ENCODE results near the gene DBX1. TPM values are rescaled to one million over a fixed set of nuclear protein-coding genes. Genes with fewer than 3 reads are reported as not detected.

The DBX1 gene
- total RNA-seq: not detected in 2 replicates

GRCh38 chr11:20160425-20161229 lies at the start of gene DBX1:
TSS of gene DBX1 (minus strand) at chr11:20160475. CDS start at chr11:20160324, 151 bp downstream.

Other genes with a start within 250 kb of the DBX1 start
- 30.8 and 35.7 TPM in 2 replicates for gene HTATIP2, start 203.2 kb upstream of the DBX1 start, total RNA-seq
- 11.5 and 17.9 TPM in 2 replicates for gene PRMT3, start 227.2 kb upstream of the DBX1 start, total RNA-seq